Endothelial cell of umbilical vein (primary cell): ENCODE data around the gene BRSK2. TPM values are rescaled to one million over a fixed set of nuclear protein-coding genes. Genes with fewer than 3 reads are reported as not detected.

Source experiments
- BruUV-seq: library from RNA; stranded (reverse); fragments of 400-500 nt; replicated peaks from 2 replicates; lab custom pipeline; 2021; lab: Mats Ljungman, UMichigan
- CTCF ChIA-PET: fragments of 300-600, 350-600 bp; sonication (Branson Sonifier 250); formaldehyde crosslinking; loops from one replicate; lab custom pipeline; 2021; ENCODE audit warnings: antibody characterized with exemption, inconsistent platforms; lab: Charles Lee
- POLR2A ChIA-PET: fragments of 300-600, 350-600 bp; sonication (Branson Sonifier 250); formaldehyde crosslinking; loops from one replicate; lab custom pipeline; 2021; ENCODE audit warnings: antibody characterized with exemption, inconsistent platforms; lab: Charles Lee
- DNase-seq: peaks from one replicate; pipeline ENCODE4 v3.0.0-alpha.2; 2011; ENCODE audit warnings: low read depth, low spot score
- FAIRE-seq: peaks from 2 replicates; lab custom pipeline; 2011; peaks lifted over from hg19 to GRCh38; lab: Jason Lieb, UNC
- H2AFZ ChIP-seq: 2 replicates; pipeline ENCODE4 v1.6.0; 2012; ENCODE audit warnings: low read depth, low read length, control low read depth, inconsistent platforms
- H3K27ac ChIP-seq: 2 replicates; pipeline ENCODE4 v1.5.1; 2011; ENCODE audit warnings: low read depth, mild to moderate bottlenecking, control low read depth, low read length, moderate library complexity; ENCODE audit not compliant: insufficient read depth
- H3K27me3 ChIP-seq, 2 experiments: 2 replicates each; pipeline versions ENCODE4 v1.6.0 to v1.6.1; 2011; ENCODE audit warnings: low read length in 2 of 2, mixed read lengths in 1 of 2; ENCODE audit not compliant: control insufficient read depth in 2 of 2, insufficient read depth in 2 of 2
- H3K36me3 ChIP-seq, 2 experiments: 2 replicates in 1 of 2; 3 replicates in 1 of 2; pipeline ENCODE4 v1.5.1; 2011; ENCODE audit warnings: low read length in 2 of 2, mild to moderate bottlenecking in 1 of 2, moderate library complexity in 1 of 2; ENCODE audit not compliant: control insufficient read depth in 2 of 2, insufficient read depth in 2 of 2; ENCODE audit errors: extremely low read depth in 1 of 2
- H3K4me1 ChIP-seq: 3 replicates; pipeline ENCODE4 v1.5.1; 2011; ENCODE audit warnings: mild to moderate bottlenecking, low read length; ENCODE audit not compliant: control insufficient read depth, insufficient read depth; ENCODE audit errors: extremely low read depth
- H3K4me2 ChIP-seq: 2 replicates; pipeline ENCODE4 v1.6.1; 2011; ENCODE audit warnings: low read length, control low read depth, mixed read lengths; ENCODE audit not compliant: insufficient read depth
- H3K4me3 ChIP-seq, 3 experiments: fragments of 200-600 bp in 1 of 3; sonication (generic), shearing (Covaris generic) in 1 of 3; replicated peaks in 1 of 3; 2 replicates each; pipeline ENCODE4 v1.5.1; 2011 to 2016; ENCODE audit warnings: control low read depth in 3 of 3, low read length in 3 of 3, mild to moderate bottlenecking in 2 of 3, inconsistent platforms in 1 of 3, low read depth in 1 of 3, moderate library complexity in 1 of 3; ENCODE audit not compliant: insufficient read depth in 1 of 3
- H3K79me2 ChIP-seq: 2 replicates; pipeline ENCODE4 v1.6.0; 2012; ENCODE audit warnings: low read length, inconsistent platforms; ENCODE audit not compliant: control insufficient read depth, insufficient read depth
- H3K9ac ChIP-seq: replicated peaks from 2 replicates; pipeline ENCODE3; 2011; ENCODE audit warnings: low read length, control low read depth; ENCODE audit not compliant: insufficient read depth; ENCODE audit errors: extremely low read depth
- H3K9me1 ChIP-seq: replicated peaks from 3 replicates; pipeline ENCODE4 v1.6.0; 2011; ENCODE audit warnings: mild to moderate bottlenecking, low read length; ENCODE audit not compliant: control insufficient read depth, insufficient read depth; ENCODE audit errors: extremely low read depth
- H3K9me3 ChIP-seq: replicated peaks from 2 replicates; pipeline ENCODE4 v1.5.1; 2012; ENCODE audit warnings: low read length, inconsistent platforms; ENCODE audit not compliant: control insufficient read depth, insufficient read depth
- H4K20me1 ChIP-seq: replicated peaks from 2 replicates; pipeline ENCODE3; 2011; ENCODE audit warnings: mild to moderate bottlenecking, low read length; ENCODE audit not compliant: control insufficient read depth, insufficient read depth; ENCODE audit errors: extremely low read depth
- EZH2 ChIP-seq: IDR thresholded peaks from 2 replicates; pipeline ENCODE4 v1.6.1; 2012; ENCODE audit warnings: borderline replicate concordance, low read depth, mild to moderate bottlenecking, moderate library complexity, low read length, inconsistent platforms; ENCODE audit not compliant: severe bottlenecking
- FOS ChIP-seq: IDR thresholded peaks from 2 replicates; pipeline ENCODE4 v1.6.1; 2011; ENCODE audit warnings: mild to moderate bottlenecking, low read length, moderate library complexity, borderline replicate concordance; ENCODE audit not compliant: insufficient read depth
- GATA2 ChIP-seq: IDR thresholded peaks from 2 replicates; pipeline ENCODE4 v1.7.0; 2011; ENCODE audit warnings: low read depth, mild to moderate bottlenecking, moderate library complexity, mixed read lengths, low read length; ENCODE audit not compliant: insufficient read length, insufficient read depth
- JUN ChIP-seq: IDR thresholded peaks from 2 replicates; pipeline ENCODE4 v1.6.1; 2011; ENCODE audit warnings: borderline replicate concordance, low read depth; ENCODE audit not compliant: insufficient read length, insufficient read depth
- MAX ChIP-seq: IDR thresholded peaks from 2 replicates; pipeline ENCODE4 v1.6.1; 2011; ENCODE audit not compliant: insufficient read depth, insufficient read length
- MYC ChIP-seq: IDR thresholded peaks from one replicate; pipeline ENCODE4 v1.6.1; 2011; ENCODE audit warnings: mild to moderate bottlenecking, low read depth, low read length
- POLR2A ChIP-seq: IDR thresholded peaks from 2 replicates; pipeline ENCODE4 v1.6.1; 2012; ENCODE audit warnings: low read depth, mild to moderate bottlenecking, control low read depth, low read length
- POLR2AphosphoS5 ChIP-seq: IDR thresholded peaks from 2 replicates; pipeline ENCODE4 v1.6.1; 2012; ENCODE audit warnings: low read depth, mild to moderate bottlenecking, control low read depth, low read length, moderate library complexity; ENCODE audit not compliant: insufficient read depth
- dilution Hi-C: fragments of 300-500 bp; cut with MboI; formaldehyde crosslinking; loops from one replicate; pipeline ENCODE4 v1.15.0; 2019; ENCODE audit warnings: low sequenced_read_pairs; ENCODE audit not compliant: extremely low pct_ligation_motif_present
- intact Hi-C: fragments of 100-400 bp; cut with micrococcal nuclease; formaldehyde crosslinking; loops from one replicate; pipeline ENCODE4 v1.10.0; 2022
- polyA plus RNA-seq, 4 experiments: library from polyadenylated mRNA; depleted of rRNA in 3 of 4; stranded (reverse) in 3 of 4; unstranded in 1 of 4; fragments of >200 nt; gene quantifications; 2 replicates each; pipeline versions ENCODE4 v1.2.1 to v1.2.3, GENCODE V29; 2011 to 2012; ENCODE audit warnings: missing spikeins in 1 of 4
- total RNA-seq: library from RNA; stranded (reverse); gene quantifications from 2 replicates; pipeline ENCODE4 v1.2.3, GENCODE V29; 2021
- TF ChIP-seq, protein P1 (sequence below), 2 donors: IDR thresholded peaks; 1 replicate in 1 of 2; 2 replicates in 1 of 2; pipeline ENCODE4 v1.5.1; 2011; ENCODE audit warnings: low read length in 2 of 2, mild to moderate bottlenecking in 2 of 2, moderate library complexity in 2 of 2, control low read depth in 1 of 2, inconsistent platforms in 1 of 2, low read depth in 1 of 2; ENCODE audit not compliant: insufficient read depth in 1 of 2; ENCODE audit errors: extremely low read depth in 1 of 2

The BRSK2 gene
- total and polyA plus RNA-seq, 2 donors (not counting 3 experiments of a cell fraction or from before 2014, with no cell fraction given) = 0.08 to 0.20 TPM

- POLR2A ChIA-PET = interaction anchor here (0.6 kb wide), 1 partner anchor 96 kb away, joined by 3 read pairs; no protein-coding TSS in a partner anchor
These were observed 1.6 kb upstream of the BRSK2 start for GRCh38 chr11:1387961-1388762.

More at GRCh38 chr11:1387961-1388762, 1.6 kb upstream of the BRSK2 start:
- no peaks in the 10 kb centered on the region for H4K20me1 ChIP-seq
- H3K4me3 ChIP-seq = no peak overlapping the region
- H3K9me1 ChIP-seq = no peaks in the 10 kb centered on the region
- H3K9ac ChIP-seq = no peak overlapping the region
- H3K36me3 ChIP-seq = no peaks in the 10 kb centered on the region
- H3K9me3 ChIP-seq = no peaks in the 10 kb centered on the region
- no peak overlapping the region for H3K4me2 ChIP-seq
- intact Hi-C loops (loop anchor here (5.0 to 10.0 kb wide), 3 partner anchors 83 to 127 kb away; partner anchors contain the start of gene TOLLIP), dilution Hi-C loops (no loop called here)
- BruUV-seq = no TSS peak
- DNase-seq = no peak
- no peak overlapping the region for H3K27ac ChIP-seq
- TF ChIP-seq MYC (no peak), JUN (no peak), EZH2 (no peak), MAX (no peak), GATA2 (no peak), FOS (no peak), POLR2A (no peak), POLR2AphosphoS5 (no peak)
- TF ChIP-seq, protein P1, sequence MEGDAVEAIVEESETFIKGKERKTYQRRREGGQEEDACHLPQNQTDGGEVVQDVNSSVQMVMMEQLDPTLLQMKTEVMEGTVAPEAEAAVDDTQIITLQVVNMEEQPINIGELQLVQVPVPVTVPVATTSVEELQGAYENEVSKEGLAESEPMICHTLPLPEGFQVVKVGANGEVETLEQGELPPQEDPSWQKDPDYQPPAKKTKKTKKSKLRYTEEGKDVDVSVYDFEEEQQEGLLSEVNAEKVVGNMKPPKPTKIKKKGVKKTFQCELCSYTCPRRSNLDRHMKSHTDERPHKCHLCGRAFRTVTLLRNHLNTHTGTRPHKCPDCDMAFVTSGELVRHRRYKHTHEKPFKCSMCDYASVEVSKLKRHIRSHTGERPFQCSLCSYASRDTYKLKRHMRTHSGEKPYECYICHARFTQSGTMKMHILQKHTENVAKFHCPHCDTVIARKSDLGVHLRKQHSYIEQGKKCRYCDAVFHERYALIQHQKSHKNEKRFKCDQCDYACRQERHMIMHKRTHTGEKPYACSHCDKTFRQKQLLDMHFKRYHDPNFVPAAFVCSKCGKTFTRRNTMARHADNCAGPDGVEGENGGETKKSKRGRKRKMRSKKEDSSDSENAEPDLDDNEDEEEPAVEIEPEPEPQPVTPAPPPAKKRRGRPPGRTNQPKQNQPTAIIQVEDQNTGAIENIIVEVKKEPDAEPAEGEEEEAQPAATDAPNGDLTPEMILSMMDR (IDR thresholded peaks at IDR 0.05; ENCODE audit: extremely low read depth in 1 of 2, insufficient read depth in 1 of 2, low read depth in 1 of 2, low read length in 2 of 2) = no peak
- peaks cover 22 to 29% of the 10 kb centered on the region in 2 experiments for H3K27me3 ChIP-seq
- CTCF ChIA-PET = no interaction called here
- no peak for FAIRE-seq
- peaks cover 3% of the 10 kb centered on the region for H3K4me1 ChIP-seq
- H2AFZ ChIP-seq = no peak overlapping the region
- H3K79me2 ChIP-seq = no peaks in the 10 kb centered on the region
